ENCODE results near the gene MYRIP. TPM values are rescaled to one million over a fixed set of nuclear protein-coding genes. Genes with fewer than 3 reads are reported as not detected.

MYRIP gene
- total and polyA plus RNA-seq, 2 experiments from 2014 or later, result 1.5 to 1.8 TPM

DNA sequence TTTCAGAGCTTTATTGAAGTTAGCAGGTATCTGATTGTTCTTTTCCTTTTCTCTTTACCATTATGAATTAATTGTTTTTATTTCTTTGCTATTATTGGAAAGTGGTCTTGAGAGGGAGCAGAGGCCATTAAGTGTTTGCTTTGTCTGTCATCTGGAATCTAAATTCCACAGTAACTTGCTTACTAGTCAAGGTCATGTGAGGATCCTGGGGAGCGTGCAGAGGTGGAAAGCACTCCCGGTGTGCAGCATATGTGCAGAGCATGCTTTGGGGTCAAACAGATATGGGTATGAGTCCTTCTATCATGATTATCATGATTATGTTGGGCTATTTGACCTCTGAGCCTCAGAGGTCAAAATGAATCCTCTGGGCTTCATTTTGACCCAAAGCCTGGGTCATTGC lies 96.4 kb downstream of the MYRIP start:
- Histone ChIP-seq H3K36me3 (ENCODE audit: insufficient read depth) (no peaks in the 10 kb centered on the region), H2AFZ (no peak overlapping the region), H3K79me2 (replicated peaks; ENCODE audit: insufficient read depth) (no peaks in the 10 kb centered on the region), H3K4me2 (no peak overlapping the region), H3K9me2 (ENCODE audit: insufficient read depth) (peaks cover 5% of the 10 kb centered on the region; the same call in 1 of the 2 replicates), H3K27me3 (ENCODE audit: insufficient read depth) (no peaks in the 10 kb centered on the region), H4K20me1 (replicated peaks; ENCODE audit: insufficient read depth) (no peaks in the 10 kb centered on the region), H3F3A (replicated peaks; ENCODE audit: low read depth) (no peaks in the 10 kb centered on the region), H3K4me3 (no peak overlapping the region), H3K4me1 (ENCODE audit: insufficient read depth) (no peaks in the 10 kb centered on the region), H3K27ac (ENCODE audit: low read depth) (no peak overlapping the region)
- Mint-ChIP-seq H3K4me3 (no peak overlapping the region), H3K9me3 (no peaks in the 10 kb centered on the region), H3K27ac (no peak overlapping the region), H3K27me3 (ENCODE audit: insufficient read depth, low read depth, poor library complexity) (peaks cover 3% of the 10 kb centered on the region), H3K36me3 (ENCODE audit: low read depth) (no peaks in the 10 kb centered on the region), H3K4me1 (no peaks in the 10 kb centered on the region)
- ATAC-seq (no peak), DNase-seq (ENCODE audit: low spot score) (no peak)
- TF ChIP-seq NANOG (IDR thresholded peaks at IDR 0.05; ENCODE audit: borderline replicate concordance) (no peak), JUNB (IDR thresholded peaks at IDR 0.05; ENCODE audit: unreplicated experiment) (no peak), EZH2phosphoT487 (IDR thresholded peaks at IDR 0.05; ENCODE audit: unreplicated experiment) (no peak), CREB1 (CRISPR knock-in tag; IDR thresholded peaks at IDR 0.05; ENCODE audit: low read depth) (no peak), EZH2 (IDR thresholded peaks at IDR 0.05; ENCODE audit: low read depth, unreplicated experiment) (no peak)
- TF ChIP-seq, protein P1, sequence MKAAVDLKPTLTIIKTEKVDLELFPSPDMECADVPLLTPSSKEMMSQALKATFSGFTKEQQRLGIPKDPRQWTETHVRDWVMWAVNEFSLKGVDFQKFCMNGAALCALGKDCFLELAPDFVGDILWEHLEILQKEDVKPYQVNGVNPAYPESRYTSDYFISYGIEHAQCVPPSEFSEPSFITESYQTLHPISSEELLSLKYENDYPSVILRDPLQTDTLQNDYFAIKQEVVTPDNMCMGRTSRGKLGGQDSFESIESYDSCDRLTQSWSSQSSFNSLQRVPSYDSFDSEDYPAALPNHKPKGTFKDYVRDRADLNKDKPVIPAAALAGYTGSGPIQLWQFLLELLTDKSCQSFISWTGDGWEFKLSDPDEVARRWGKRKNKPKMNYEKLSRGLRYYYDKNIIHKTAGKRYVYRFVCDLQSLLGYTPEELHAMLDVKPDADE (IDR thresholded peaks at IDR 0.05), result no peak
- TF ChIP-seq, protein P2, sequence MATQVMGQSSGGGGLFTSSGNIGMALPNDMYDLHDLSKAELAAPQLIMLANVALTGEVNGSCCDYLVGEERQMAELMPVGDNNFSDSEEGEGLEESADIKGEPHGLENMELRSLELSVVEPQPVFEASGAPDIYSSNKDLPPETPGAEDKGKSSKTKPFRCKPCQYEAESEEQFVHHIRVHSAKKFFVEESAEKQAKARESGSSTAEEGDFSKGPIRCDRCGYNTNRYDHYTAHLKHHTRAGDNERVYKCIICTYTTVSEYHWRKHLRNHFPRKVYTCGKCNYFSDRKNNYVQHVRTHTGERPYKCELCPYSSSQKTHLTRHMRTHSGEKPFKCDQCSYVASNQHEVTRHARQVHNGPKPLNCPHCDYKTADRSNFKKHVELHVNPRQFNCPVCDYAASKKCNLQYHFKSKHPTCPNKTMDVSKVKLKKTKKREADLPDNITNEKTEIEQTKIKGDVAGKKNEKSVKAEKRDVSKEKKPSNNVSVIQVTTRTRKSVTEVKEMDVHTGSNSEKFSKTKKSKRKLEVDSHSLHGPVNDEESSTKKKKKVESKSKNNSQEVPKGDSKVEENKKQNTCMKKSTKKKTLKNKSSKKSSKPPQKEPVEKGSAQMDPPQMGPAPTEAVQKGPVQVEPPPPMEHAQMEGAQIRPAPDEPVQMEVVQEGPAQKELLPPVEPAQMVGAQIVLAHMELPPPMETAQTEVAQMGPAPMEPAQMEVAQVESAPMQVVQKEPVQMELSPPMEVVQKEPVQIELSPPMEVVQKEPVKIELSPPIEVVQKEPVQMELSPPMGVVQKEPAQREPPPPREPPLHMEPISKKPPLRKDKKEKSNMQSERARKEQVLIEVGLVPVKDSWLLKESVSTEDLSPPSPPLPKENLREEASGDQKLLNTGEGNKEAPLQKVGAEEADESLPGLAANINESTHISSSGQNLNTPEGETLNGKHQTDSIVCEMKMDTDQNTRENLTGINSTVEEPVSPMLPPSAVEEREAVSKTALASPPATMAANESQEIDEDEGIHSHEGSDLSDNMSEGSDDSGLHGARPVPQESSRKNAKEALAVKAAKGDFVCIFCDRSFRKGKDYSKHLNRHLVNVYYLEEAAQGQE (IDR thresholded peaks at IDR 0.05; ENCODE audit: unreplicated experiment), result no peak

DNA sequence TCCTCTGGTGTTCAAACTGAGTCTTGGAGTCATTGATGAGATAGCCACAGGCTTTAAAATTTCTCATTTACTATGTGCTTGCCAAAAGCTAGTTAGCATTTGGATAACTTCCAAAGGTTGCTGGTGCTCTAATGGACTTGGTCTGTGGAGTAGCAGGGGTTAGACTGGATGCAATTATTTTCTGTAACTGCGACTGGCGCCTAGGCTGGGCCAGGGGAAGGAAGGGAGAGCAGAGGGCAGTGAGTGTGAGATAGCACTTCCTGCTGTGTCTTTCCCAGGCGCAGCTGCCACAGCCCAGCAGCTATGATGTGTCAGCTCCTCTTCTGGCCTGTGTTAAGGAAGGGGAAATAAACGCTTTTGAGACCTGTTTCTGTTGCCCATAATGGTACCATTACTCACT lies 98.6 kb downstream of the MYRIP start:
- no peaks in the 10 kb centered on the region for H3K9me2 ChIP-seq (ENCODE audit: insufficient read depth)
- no peaks in the 10 kb centered on the region for H3K36me3 ChIP-seq (ENCODE audit: insufficient read depth)
- no peak overlapping the region for H2AFZ ChIP-seq
- H3K27me3 ChIP-seq (ENCODE audit: insufficient read depth), result no peaks in the 10 kb centered on the region
- no peaks in the 10 kb centered on the region for H3K9me3 Mint-ChIP-seq
- H3F3A ChIP-seq (replicated peaks; ENCODE audit: low read depth), result no peaks in the 10 kb centered on the region
- DNase-seq (ENCODE audit: low spot score) (no peak), ATAC-seq (no peak)
- peaks cover 3% of the 10 kb centered on the region for H3K27me3 Mint-ChIP-seq (ENCODE audit: insufficient read depth, low read depth, poor library complexity)
- no peaks in the 10 kb centered on the region for H4K20me1 ChIP-seq (replicated peaks; ENCODE audit: insufficient read depth)
- no peak overlapping the region for H3K4me3 Mint-ChIP-seq
- H3K27ac Mint-ChIP-seq, result peak overlapping the region; percentile 64; the same call in 1 of the 2 replicates
- peaks cover 12% of the 10 kb centered on the region; the same call in 2 of the 3 replicates for H3K4me1 Mint-ChIP-seq
- H3K4me2 ChIP-seq, result no peak overlapping the region
- H3K4me3 ChIP-seq, result no peak overlapping the region
- no peak overlapping the region for H3K27ac ChIP-seq (ENCODE audit: low read depth)
- H3K36me3 Mint-ChIP-seq (ENCODE audit: low read depth), result no peaks in the 10 kb centered on the region
- no peaks in the 10 kb centered on the region for H3K4me1 ChIP-seq (ENCODE audit: insufficient read depth)
- H3K79me2 ChIP-seq (replicated peaks; ENCODE audit: insufficient read depth), result no peaks in the 10 kb centered on the region
- no peak for TF ChIP-seq EZH2phosphoT487 (IDR thresholded peaks at IDR 0.05; ENCODE audit: unreplicated experiment)
- TF ChIP-seq STAT1 (IDR thresholded peaks at IDR 0.05; ENCODE audit: unreplicated experiment), result no peak
- TF ChIP-seq, protein P1 (IDR thresholded peaks at IDR 0.05), result no peak
- TF ChIP-seq, protein P3, sequence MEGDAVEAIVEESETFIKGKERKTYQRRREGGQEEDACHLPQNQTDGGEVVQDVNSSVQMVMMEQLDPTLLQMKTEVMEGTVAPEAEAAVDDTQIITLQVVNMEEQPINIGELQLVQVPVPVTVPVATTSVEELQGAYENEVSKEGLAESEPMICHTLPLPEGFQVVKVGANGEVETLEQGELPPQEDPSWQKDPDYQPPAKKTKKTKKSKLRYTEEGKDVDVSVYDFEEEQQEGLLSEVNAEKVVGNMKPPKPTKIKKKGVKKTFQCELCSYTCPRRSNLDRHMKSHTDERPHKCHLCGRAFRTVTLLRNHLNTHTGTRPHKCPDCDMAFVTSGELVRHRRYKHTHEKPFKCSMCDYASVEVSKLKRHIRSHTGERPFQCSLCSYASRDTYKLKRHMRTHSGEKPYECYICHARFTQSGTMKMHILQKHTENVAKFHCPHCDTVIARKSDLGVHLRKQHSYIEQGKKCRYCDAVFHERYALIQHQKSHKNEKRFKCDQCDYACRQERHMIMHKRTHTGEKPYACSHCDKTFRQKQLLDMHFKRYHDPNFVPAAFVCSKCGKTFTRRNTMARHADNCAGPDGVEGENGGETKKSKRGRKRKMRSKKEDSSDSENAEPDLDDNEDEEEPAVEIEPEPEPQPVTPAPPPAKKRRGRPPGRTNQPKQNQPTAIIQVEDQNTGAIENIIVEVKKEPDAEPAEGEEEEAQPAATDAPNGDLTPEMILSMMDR (conservative IDR thresholded peaks at IDR 0.05; ENCODE audit: low read depth in 2 of 2), result no peak
- no peak for TF ChIP-seq EZH2 (IDR thresholded peaks at IDR 0.05; ENCODE audit: low read depth, unreplicated experiment)
- no peak for TF ChIP-seq JUNB (IDR thresholded peaks at IDR 0.05; ENCODE audit: unreplicated experiment)
- no peak for TF ChIP-seq NANOG (IDR thresholded peaks at IDR 0.05; ENCODE audit: borderline replicate concordance)
